ENCODE data around the gene FAM13C.

GRCh38 chr10:59214160-59214559 lies 148.2 kb downstream of the FAM13C start:
- TF ChIP-seq ZNF565 (CRISPR knock-in tag; conservative IDR thresholded peaks at IDR 0.05; ENCODE audit: low read depth) (no peak), SNAI2 (CRISPR knock-in tag; IDR thresholded peaks at IDR 0.05) (no peak), BACH2 (CRISPR knock-in tag; IDR thresholded peaks at IDR 0.05; ENCODE audit: borderline replicate concordance) (no peak), ZNF8 (CRISPR knock-in tag; IDR thresholded peaks at IDR 0.05) (no peak), RARB (CRISPR knock-in tag; IDR thresholded peaks at IDR 0.05) (no peak), ESRRG (CRISPR knock-in tag; IDR thresholded peaks at IDR 0.05) (no peak), TCF4 (CRISPR knock-in tag; IDR thresholded peaks at IDR 0.05; ENCODE audit: borderline replicate concordance) (no peak), POU6F1 (CRISPR knock-in tag; IDR thresholded peaks at IDR 0.05; ENCODE audit: borderline replicate concordance, low read depth) (no peak), PPARA (CRISPR knock-in tag; IDR thresholded peaks at IDR 0.05; ENCODE audit: borderline replicate concordance) (no peak), TOX (CRISPR knock-in tag; IDR thresholded peaks at IDR 0.05; ENCODE audit: borderline replicate concordance) (no peak)
- TF ChIP-seq, protein P1, sequence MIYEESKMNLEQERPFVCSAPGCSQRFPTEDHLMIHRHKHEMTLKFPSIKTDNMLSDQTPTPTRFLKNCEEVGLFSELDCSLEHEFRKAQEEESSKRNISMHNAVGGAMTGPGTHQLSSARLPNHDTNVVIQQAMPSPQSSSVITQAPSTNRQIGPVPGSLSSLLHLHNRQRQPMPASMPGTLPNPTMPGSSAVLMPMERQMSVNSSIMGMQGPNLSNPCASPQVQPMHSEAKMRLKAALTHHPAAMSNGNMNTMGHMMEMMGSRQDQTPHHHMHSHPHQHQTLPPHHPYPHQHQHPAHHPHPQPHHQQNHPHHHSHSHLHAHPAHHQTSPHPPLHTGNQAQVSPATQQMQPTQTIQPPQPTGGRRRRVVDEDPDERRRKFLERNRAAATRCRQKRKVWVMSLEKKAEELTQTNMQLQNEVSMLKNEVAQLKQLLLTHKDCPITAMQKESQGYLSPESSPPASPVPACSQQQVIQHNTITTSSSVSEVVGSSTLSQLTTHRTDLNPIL (CRISPR knock-in tag; IDR thresholded peaks at IDR 0.05; ENCODE audit: low read depth), result no peak
